HG03469 (cell line): Measurements from ENCODE around the gene SEMA5B.

Experiments used
- ATAC-seq: cut with Tn5 transposase; IDR thresholded peaks from one replicate; pipeline ENCODE4 v1.9.1; 2021; ENCODE audit warnings: mild to moderate bottlenecking, moderate library complexity, moderate number of reproducible peaks; ENCODE audit not compliant: unreplicated experiment

The SEMA5B gene, protein sequence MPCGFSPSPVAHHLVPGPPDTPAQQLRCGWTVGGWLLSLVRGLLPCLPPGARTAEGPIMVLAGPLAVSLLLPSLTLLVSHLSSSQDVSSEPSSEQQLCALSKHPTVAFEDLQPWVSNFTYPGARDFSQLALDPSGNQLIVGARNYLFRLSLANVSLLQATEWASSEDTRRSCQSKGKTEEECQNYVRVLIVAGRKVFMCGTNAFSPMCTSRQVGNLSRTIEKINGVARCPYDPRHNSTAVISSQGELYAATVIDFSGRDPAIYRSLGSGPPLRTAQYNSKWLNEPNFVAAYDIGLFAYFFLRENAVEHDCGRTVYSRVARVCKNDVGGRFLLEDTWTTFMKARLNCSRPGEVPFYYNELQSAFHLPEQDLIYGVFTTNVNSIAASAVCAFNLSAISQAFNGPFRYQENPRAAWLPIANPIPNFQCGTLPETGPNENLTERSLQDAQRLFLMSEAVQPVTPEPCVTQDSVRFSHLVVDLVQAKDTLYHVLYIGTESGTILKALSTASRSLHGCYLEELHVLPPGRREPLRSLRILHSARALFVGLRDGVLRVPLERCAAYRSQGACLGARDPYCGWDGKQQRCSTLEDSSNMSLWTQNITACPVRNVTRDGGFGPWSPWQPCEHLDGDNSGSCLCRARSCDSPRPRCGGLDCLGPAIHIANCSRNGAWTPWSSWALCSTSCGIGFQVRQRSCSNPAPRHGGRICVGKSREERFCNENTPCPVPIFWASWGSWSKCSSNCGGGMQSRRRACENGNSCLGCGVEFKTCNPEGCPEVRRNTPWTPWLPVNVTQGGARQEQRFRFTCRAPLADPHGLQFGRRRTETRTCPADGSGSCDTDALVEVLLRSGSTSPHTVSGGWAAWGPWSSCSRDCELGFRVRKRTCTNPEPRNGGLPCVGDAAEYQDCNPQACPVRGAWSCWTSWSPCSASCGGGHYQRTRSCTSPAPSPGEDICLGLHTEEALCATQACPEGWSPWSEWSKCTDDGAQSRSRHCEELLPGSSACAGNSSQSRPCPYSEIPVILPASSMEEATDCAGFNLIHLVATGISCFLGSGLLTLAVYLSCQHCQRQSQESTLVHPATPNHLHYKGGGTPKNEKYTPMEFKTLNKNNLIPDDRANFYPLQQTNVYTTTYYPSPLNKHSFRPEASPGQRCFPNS

DNA sequence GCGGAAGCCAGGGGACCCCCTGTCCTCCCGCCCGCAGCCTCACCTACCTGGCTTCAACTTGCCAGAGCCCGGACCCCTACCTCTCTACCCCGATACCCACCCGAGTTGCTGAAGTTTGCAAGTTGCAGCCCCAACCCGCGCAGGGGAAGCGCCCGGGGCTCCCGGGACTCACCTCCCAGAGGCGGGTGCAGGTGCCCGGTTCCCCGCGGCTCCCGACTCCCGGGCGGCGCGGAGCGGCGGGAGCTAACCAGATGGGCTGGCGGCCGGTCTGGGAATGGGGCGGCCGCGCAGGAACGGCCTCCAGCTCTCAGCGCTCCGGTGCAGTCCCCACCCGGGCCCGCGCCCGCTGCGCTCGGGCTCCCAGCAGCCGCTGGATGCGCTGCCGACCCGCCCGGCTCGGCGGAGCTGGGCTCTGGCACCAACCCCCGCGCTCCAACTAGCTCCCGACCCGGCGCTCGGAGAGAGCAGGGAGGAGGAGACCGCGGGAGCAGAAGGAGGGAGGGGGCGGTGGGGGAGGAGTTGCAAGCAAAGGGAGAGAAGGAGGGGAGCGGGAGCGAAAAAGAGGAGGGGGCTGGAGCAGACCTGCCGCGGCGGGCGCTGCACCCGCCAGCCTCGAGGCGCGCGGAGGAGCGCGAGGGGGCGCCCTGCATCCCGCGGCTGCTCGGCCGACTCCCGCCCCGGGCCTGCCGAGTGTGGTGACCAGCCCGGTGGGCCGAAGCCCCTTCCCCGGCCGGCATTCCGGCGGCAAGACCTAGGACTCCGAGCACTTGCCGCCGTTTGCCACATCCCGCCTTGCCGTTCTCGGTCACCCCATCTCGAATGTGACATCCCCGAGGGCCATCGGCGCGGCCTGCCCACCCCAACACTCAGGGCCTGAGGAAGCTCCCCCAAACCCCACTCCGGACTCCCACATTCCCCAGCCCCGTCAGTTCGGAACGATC lies at the start of gene SEMA5B:
SEMA5B (minus strand) TSS at position 472 of the 941 bp plus-strand sequence. CDS start 66,500 bp downstream, outside the sequence.
- no peak for ATAC-seq

DNA sequence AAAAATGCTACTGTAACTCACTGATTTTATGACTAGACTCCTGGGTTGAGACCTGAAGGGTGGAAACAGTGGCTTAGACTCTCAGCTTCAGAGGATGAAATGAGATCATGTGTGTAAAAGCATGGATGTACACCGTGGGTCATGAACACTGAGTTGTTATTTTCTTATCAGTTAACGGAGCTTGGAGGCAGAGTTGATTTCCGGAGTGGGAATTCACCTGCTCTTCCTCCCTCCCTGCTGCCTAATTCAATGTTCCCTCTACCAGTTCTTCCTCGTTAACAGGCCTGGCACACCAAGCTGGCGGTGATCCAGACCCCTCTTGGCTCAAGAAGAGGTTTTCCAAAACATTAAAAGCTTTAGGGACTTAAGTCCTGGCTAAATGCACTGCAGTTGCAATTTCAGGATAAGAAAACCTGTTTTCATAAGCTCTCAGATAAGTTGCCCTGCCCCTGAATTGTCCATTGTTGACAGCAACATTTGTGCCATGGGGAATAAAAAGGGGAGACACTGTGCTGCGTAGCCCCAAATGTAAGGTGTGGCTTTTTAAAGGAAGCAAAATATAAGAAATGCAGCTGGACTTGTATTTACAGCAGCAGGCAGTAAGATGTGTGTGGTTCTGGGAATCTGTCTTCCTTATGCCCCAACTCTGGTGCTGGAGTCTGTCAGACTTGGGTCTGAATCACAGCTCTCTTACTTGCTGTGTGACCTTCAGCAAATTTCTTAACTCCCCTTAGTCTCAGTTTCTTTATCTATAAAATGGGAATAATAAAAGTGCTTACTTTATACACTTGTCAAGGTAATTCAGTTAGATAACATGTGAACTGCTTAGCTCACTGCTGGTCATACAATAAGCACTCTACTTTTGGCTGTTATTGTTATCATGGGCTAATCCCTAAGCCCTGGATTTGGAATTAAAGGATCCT lies 49.2 kb upstream of the SEMA5B start:
- ATAC-seq, result no peak

DNA sequence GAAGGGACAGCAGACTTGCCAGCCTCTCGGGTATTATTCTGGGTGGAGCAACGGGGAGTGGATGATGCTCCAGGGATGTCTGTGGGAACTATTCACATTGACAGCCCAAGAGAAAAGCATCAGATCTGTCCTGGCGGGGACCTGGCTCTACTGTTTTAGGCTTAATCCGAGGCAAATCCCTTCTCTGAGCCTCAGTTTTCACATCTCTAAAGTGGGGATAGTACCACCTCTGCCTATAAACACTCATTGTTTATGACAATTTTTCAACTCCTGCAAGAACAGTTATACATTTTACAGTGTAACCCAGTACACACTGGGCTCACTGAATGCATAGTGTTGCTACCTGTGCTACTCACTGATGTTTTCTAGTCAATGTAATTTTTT lies 48.5 kb upstream of the SEMA5B start:
- no peak for ATAC-seq

DNA sequence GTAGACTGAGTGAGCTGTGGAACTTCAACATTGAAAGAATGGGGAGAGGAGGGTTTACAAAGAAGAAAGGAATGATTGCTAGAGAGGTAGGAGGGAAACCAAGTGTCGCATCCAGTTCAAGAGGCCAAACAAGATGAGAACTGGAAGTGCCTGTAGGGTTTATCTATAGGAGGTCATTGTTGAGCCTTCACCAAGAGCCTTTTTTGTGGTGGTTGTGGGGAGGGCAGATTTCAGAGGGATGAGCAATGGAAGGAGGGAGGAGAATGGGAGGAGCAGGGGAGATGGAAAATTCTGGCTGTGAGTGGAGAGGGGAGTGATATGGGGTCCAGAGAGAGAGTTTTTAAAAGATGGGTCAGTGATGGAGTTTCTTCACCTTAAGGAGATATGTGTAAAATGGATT lies 47.8 kb upstream of the SEMA5B start:
- no peak for ATAC-seq

DNA sequence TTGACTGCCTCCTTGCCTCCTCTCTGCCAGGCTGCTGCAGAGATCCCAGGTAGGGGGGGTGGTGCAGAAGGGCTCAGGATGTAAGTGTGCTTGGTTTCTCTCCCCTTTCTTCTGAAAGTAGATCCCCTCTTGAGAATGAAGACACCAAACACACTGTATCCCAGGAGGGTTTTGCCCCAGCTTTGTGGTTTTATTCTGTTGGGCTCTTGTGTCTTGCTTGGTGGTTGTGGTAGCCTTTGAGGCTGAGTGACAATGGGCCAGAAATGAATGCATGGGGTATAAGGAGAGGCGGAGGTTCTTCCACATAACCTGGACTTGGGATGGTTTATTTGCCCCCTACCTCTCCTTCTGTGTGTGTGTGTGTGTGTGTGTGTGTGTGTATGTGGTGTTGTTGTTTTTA lies 45.0 kb upstream of the SEMA5B start:
- ATAC-seq, result no peak

DNA sequence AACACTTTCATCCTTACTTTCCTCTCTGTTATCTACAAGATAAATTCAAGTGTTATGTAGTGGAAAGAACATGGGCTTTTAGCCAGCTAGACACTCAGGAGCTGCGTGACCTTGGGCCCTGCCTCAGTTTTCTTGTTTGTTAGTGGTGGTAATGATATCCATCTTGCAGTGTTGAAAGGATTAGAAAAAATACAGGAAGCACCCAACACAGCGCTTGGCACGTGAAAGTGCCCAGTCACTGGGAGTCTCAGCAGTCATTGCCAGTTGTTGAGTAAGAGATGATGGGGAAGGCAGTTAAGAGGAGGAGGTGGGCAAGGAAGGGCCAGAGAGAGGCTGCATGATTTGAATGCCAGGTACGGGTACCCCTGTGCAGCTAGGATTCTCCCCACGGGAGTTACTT lies 44.6 kb upstream of the SEMA5B start:
- ATAC-seq, result no peak

DNA sequence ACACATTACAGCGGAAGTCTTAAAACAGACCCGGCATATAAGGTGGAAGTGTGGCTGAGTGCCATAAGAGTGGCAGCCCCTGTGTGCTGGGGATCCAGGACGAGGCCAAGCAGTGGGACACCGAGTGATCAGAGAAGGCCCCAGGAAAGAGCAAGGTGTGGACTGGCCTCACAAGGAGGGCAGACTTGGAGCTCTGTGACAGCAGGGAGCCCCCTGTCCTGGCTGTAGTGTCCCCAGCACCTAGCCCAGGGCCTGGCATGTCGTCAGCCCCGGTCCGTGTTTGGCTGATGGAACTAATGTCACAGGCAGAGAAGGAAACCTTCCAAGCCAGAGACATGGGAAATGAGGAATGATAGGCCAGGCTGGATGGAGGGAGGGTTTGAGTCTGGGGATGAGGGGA lies 44.0 kb upstream of the SEMA5B start:
- no peak for ATAC-seq

DNA sequence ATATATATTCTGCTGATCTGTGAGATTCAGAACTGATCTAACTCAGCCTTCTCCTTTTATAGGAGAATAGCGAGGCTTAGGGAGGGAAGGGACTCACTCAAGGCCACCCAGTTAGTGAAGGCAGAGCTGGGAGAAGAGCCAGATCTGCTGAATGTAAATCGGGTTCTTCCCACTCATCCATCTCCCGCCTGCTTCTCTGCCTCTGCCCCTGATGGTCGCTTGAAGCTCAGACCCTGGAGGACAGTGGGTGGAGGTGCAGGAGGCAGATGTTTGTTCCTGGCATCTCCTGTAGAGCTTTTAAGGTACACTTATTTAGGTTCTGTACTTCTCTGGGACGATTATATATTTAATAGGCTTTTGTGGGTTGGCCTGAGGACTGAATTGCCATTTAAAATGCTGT lies 43.6 kb upstream of the SEMA5B start:
- no peak for ATAC-seq

DNA sequence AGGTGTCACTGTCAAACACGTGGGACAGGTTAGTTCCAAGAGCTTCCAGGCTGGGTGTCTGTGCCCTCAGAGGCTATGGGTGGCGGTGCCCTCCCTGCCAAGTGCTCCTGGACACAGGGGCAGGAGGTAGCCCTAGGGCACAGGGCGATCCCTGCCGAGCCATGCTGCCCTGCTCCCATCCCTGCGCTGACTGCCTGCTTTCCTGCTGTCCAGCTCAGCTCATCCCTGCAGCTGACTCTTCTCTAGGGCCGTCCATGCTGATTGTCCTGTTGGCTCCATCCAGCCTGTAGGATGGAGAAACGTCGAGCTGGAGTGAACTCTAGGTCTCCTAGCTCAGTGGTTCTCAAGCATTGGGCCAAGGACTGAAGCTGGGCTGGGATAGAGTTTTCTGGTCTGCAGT lies 42.9 kb upstream of the SEMA5B start:
- ATAC-seq, result no peak

DNA sequence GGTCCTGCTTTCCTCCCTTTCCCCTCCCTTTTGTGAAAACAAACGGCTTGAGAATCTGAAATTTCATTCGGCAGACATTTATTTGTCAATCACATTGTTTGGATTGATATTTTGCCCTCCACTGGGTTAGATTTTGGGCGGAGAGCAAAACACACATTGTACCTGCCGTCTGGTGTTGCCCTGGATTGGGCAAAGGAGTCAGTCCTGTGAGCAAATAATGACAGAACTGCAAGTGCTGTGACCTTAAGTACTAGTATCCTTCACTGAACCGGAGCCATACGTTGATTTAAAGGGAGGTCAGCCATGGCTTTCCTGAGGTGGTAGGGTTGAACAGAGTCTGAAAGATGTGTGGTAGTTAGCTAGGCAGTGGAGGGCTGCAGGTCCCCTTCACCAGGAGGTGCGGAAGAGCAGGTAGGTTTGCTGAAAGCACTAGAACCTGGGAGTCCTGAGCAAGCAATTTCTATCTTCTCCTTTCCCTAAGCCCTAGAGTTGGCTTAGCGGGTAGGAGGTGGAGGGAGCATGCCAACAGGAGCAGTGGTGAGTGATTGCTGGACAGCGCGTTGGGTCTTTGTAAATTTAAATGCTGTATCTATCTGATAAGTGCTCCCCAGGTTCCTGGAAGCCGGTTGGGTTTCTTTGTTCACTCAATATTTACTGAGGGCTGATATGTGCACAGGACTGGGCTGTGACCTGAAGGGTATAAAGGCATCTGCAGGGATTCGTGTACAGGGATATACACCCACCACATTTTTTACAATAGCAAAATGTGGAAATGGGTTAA lies 41.2 kb upstream of the SEMA5B start:
- ATAC-seq, result no peak

DNA sequence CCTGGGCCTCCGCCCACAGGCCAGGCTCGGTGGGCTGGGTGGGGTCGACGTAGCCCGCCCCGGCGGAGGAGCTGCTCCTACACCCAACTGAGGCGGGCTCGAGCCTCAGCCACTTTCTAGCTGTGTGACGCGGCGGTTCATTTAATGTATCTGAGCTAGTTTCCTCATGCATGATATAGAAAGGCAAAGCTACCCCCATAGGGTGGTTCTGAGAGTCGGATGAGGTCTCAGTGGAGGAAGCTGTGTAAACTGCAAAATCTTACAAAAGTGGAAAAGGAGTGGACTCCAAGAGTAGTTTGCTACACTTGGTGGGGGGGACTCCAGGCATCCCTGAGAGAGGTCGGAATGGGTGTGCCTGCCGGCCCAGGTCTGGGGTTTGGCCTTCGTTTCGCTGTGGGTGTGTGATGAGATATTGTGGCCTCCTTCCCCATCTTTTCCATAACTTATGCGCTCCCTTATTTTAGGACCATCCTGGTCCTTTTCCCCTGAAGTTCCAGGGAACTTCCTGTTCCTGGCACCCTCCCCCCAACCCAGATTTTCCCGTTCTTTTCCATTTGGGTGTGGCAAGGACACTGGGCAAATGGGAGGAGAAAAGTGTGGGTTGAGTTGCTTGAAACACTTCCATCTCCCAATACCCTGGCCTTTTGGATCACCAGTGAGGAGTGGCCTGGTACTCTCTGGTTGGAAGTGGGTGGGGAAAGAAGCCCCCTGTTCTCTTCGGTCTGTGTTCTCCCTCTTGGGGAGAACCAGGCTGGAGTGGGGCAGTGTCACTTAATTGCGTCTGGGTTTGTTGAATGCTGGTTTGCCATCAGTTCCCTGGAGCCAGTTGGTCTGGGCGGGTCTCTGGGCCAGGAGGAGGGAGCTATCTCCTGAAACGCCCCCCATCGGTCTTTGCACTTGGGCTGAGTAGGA lies 40.4 kb upstream of the SEMA5B start:
- ATAC-seq, result peak; percentile 24

DNA sequence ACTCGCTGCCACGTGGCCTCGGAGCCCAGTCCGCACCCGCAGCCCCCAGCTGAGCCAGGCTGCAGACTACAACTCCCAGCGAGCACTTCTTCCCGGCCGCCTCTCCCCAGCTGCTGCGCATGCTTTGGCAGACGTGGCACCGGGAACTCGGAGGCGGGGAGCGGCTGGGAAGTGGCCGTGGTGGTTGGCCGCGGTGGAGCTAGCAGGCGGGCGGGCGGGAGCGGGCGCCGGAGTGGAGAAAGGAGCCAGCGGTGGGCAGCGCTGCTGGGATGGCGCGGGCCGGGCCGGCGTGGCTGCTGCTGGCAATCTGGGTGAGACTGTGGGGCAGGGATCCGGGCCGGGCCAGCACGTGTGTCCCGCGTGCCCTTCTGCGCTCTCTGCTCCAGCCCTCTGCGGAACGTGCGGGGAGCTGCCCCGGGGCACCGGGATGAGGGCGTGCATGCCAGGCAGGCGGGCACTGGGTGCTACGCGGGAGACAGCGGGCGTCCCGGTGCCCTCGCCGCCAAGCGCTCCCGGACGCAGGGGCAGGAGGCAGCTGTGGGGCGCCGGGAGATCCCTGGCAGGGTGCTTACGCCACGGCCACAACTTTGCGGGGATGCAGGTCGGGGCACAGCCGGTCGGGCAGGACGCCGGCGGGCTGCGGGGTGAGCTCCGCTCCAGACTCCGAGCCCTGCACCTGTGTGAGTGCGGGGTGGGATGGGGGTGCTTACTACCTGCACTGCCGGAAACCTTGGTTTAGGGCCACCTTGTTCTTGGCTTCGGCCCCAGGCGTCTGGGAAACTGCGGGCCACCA lies 39.5 kb upstream of the SEMA5B start, which contains the start of gene PDIA5:
PDIA5 (plus strand) TSS at position 130 of the 793 bp plus-strand sequence; CDS start at position 270, 140 bp downstream.
- peak; percentile 42 for ATAC-seq

DNA sequence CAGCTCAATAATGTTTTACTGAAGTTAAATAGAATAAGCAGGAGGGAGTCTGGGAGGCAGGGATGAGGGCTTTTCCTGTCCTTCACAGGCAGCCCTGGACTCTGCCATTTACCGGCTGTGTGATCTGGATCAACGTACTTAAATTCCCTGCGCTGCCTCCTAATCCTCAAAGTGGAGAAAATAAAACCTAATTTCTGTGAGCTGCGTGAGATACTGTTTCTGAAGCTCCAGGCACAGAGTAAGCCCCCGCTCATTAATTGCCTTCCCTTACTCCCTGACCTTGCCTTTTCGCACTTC lies 39.0 kb upstream of the SEMA5B start:
- no peak for ATAC-seq

DNA sequence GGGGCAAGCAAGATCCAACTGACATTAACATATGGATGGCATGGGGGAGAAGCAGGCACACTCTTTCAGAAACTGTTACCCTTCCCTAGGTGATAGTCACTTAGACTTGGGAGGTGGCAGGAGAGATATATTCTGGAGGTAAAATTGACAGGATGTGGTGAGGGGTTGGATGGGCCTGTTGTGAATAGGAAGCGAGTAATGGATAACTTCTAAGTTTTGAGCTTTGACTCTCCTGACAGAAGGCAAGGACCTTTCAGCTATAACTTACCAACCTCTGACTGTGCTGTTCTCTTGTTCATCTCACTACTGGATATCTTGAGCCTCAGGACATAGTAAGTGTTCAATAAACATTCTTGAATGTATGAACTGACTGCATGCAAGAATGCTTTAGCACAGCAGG lies 37.4 kb upstream of the SEMA5B start:
- ATAC-seq, result no peak

DNA sequence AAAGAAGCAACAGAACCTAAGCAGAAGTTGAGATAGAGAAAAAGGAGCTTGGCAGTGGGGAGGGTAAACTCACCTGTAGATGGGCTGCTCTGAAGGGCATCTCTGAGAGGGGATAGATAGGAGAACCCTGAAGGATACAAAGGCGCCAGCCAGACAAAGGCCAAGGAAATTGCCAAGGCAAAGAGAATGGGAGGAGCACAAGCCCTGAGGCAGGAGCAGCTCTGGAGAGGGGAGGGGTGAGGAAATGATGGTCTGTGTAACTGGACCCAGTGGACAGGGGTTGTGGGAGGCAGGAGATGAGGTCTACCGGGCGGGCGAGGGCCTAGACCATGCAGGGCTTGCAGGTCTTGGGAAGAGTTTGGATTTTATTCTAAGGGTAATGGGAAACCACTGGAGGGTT lies 36.9 kb upstream of the SEMA5B start:
- ATAC-seq, result no peak

DNA sequence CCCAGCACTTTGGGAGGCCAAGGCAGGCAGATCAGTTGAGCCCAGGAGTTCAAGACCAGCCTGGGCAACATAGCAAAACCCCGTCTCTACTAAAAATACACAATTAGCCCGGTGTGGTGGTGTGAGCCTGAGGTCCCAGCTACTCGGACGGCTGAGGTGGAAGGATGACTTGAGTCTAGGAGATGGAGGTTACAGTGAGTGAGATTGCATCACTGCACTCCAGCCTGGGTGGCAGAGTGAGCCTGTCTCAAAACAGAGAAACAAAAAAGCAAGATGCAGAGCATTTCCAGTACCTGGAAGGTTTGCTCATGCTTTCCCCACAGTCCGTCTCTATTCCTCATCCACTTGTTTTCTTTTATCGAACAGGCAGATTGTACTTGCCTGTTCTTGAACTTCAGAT lies 35.5 kb upstream of the SEMA5B start:
- no peak for ATAC-seq

DNA sequence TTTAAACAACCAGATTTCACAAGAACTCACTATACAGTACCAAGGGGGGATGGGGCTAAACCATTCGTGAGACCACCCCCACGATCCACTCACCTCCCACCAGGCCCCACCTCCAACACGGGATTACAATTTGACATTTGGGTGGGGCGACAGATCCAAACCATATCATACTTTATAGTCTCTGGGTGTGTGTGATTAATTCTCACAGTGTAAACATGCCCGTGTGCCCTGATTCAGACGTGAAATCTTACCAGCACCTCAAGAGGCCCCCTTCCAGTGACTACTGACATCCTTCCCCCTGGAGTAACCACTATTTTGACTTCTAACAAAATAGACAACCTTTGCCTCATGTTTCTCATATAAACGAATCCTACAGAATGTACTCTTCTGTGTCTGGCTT lies 34.3 kb upstream of the SEMA5B start:
- ATAC-seq, result no peak
